PC-9 (cell line): ENCODE measurements around the gene ABCF3.

Experiments used
- CTCF ChIP-seq: fragments of 200-600 bp; sonication (generic); conservative IDR thresholded peaks from 2 replicates; pipeline ENCODE4 v1.6.1; 2017; ENCODE audit warnings: mixed run types, antibody characterized with exemption, mild to moderate bottlenecking, moderate library complexity
- EZH2 ChIP-seq: fragments of 200-600 bp; sonication (generic); IDR thresholded peaks from 2 replicates; pipeline ENCODE4 v1.8.0; 2017; ENCODE audit warnings: antibody characterized with exemption, low read depth

DNA sequence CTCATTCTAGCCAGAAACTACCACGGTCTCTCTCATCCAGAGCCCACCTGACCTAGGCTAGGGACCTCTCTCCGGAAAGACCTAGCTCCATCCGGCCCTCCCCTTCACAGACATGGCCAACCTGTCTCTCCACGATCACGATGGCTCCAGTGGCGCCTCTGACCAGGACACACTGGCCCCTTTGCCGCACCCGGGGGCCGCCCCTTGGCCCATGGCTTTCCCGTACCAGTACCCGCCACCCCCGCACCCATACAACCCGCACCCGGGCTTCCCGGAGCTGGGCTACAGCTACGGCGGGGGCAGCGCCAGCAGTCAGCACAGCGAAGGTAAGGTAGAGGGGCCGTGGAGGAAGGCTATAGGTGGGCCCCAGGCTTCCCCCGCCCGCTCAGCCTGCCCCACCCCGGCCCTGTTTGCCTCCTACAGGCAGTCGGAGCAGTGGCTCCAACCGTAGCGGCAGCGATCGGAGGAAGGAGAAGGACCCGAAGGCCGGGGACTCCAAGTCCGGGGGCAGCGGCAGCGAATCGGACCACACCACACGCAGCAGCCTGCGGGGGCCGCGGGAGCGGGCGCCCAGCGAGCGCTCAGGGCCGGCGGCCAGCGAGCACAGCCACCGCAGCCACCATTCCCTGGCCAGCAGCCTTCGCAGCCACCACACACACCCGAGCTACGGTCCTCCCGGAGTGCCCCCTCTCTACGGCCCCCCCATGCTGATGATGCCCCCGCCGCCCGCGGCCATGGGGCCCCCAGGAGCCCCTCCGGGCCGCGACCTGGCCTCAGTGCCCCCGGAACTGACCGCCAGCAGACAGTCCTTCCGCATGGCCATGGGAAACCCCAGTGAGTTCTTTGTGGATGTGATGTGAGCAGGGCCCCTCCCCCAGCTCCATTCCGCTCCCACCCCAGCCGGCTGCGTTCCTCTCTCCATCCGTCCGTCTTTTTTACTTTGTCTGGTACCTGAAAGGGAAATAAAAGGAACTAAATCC is 15.8 kb upstream of the ABCF3 start:
- TF ChIP-seq EZH2 (no peak), CTCF (no peak)
